IMR-90 (cell line): ENCODE data around the gene ANKRD45. TPM values are rescaled to one million over a fixed set of nuclear protein-coding genes. Genes with fewer than 3 reads are reported as not detected.

ENCODE experiments used
- CTCF ChIP-seq: conservative IDR thresholded peaks from 2 replicates; pipeline ENCODE4 v1.5.1; 2012; ENCODE audit warnings: mild to moderate bottlenecking, low read depth, low read length, improper control_type of control experiment
- MXI1 ChIP-seq: IDR thresholded peaks from 2 replicates; pipeline ENCODE4 v1.6.1; 2012; ENCODE audit warnings: low read depth, mild to moderate bottlenecking, low read length, moderate library complexity, borderline replicate concordance
- polyA plus RNA-seq, 3 experiments: library from polyadenylated mRNA; depleted of rRNA; stranded (reverse); fragments of >200 nt; gene quantifications; 2 replicates each; pipeline ENCODE4 v1.2.3, GENCODE V29; 2012; ENCODE audit warnings: low replicate concordance in 1 of 3
- total RNA-seq: library from RNA; depleted of rRNA; stranded (reverse); fragments of >200 nt; gene quantifications from 2 replicates; pipeline ENCODE4 v1.2.3, GENCODE V29; 2012

The ANKRD45 gene
- total and polyA plus RNA-seq, 2 of the 4 experiments (the other 2 are of a cell fraction), result under 0.01 TPM; not detected in 1

GRCh38 chr1:173714759-173715537 lies 45.3 kb upstream of the ANKRD45 start, which contains the start of gene KLHL20 (continued):
- TF ChIP-seq CTCF, result 0 out of 2 replicates have a peak, but pooled peaks have one; percentile 6
- peak; percentile 72; the same call in 1 of the 2 replicates for TF ChIP-seq MXI1
